Progenitor cell of endocrine pancreas (in vitro differentiated cells): ENCODE results near the gene MS4A10. TPM values are rescaled to one million over a fixed set of nuclear protein-coding genes. Genes with fewer than 3 reads are reported as not detected.

ENCODE experiments used
- DNase-seq: peaks from one replicate; pipeline ENCODE4 v3.0.0; 2021; ENCODE audit warnings: low spot score; ENCODE audit not compliant: unreplicated experiment
- H3K27ac Mint-ChIP-seq: 2 replicates; pipeline ENCODE4 v1.8.0; 2021; ENCODE audit warnings: mild to moderate bottlenecking, moderate library complexity, mixed read lengths
- H3K27me3 Mint-ChIP-seq: 2 replicates; pipeline ENCODE4 v1.8.0; 2021; ENCODE audit warnings: mixed read lengths
- H3K36me3 Mint-ChIP-seq: 2 replicates; pipeline ENCODE4 v1.8.0; 2022; ENCODE audit warnings: mixed read lengths; ENCODE audit not compliant: insufficient read depth
- H3K4me1 Mint-ChIP-seq: 2 replicates; pipeline ENCODE4 v1.8.0; 2021; ENCODE audit warnings: low read depth, mixed read lengths
- H3K4me3 Mint-ChIP-seq: 2 replicates; pipeline ENCODE4 v1.8.0; 2021; ENCODE audit warnings: low read depth, mild to moderate bottlenecking, moderate library complexity, mixed read lengths
- H3K9me3 Mint-ChIP-seq: 2 replicates; pipeline ENCODE4 v1.8.0; 2021; ENCODE audit warnings: low read depth, mixed read lengths
- CTCF ChIP-seq: fragments of 200-600 bp; sonication (generic); IDR thresholded peaks from one replicate; pipeline ENCODE4 v1.5.0; 2021; ENCODE audit warnings: antibody characterized with exemption, mild to moderate bottlenecking; ENCODE audit not compliant: unreplicated experiment
- total RNA-seq: library from RNA; stranded (reverse); gene quantifications from 2 replicates; pipeline ENCODE4 v1.2.1, GENCODE V29; 2021

MS4A10 gene
- total RNA-seq, 1 donor from 2014 or later, result not detected

GRCh38 chr11:60825118-60825517 is 40.0 kb downstream of the MS4A10 start:
- TF ChIP-seq CTCF, result no peak
- Mint-ChIP-seq H3K9me3 (no peaks in the 10 kb centered on the region), H3K27ac (no peak overlapping the region)

GRCh38 chr11:60825790-60826189 is 40.7 kb downstream of the MS4A10 start:
- Mint-ChIP-seq H3K27me3 (peaks cover 19% of the 10 kb centered on the region), H3K27ac (no peak overlapping the region), H3K4me1 (no peaks in the 10 kb centered on the region), H3K9me3 (no peaks in the 10 kb centered on the region), H3K4me3 (no peak overlapping the region), H3K36me3 (no peaks in the 10 kb centered on the region)
- no peak for TF ChIP-seq CTCF
- no peak for DNase-seq

More at GRCh38 chr11:60825118-60825517, 40.0 kb downstream of the MS4A10 start:
- no peaks in the 10 kb centered on the region for H3K4me1 Mint-ChIP-seq
- H3K27me3 Mint-ChIP-seq, result peaks cover 16% of the 10 kb centered on the region
- H3K4me3 Mint-ChIP-seq, result no peak overlapping the region
- DNase-seq, result no peak
- no peaks in the 10 kb centered on the region for H3K36me3 Mint-ChIP-seq

GRCh38 chr11:60830478-60831142 is 45.5 kb downstream of the MS4A10 start:
- no peak for TF ChIP-seq CTCF
- Mint-ChIP-seq H3K36me3 (no peaks in the 10 kb centered on the region), H3K27me3 (peaks cover 45% of the 10 kb centered on the region), H3K9me3 (no peaks in the 10 kb centered on the region), H3K27ac (no peak overlapping the region), H3K4me1 (no peaks in the 10 kb centered on the region), H3K4me3 (no peak overlapping the region)
- DNase-seq, result no peak

- Mint-ChIP-seq H3K27me3 (peaks cover 45% of the 10 kb centered on the region), H3K4me3 (no peak overlapping the region), H3K4me1 (no peaks in the 10 kb centered on the region), H3K9me3 (no peaks in the 10 kb centered on the region), H3K27ac (no peak overlapping the region), H3K36me3 (no peaks in the 10 kb centered on the region)
- peak; percentile 70 for DNase-seq
- TF ChIP-seq CTCF, result peak; percentile 93
Measured at GRCh38 chr11:60831143-60831500, 46.0 kb downstream of the MS4A10 start.

- Mint-ChIP-seq H3K4me1 (no peaks in the 10 kb centered on the region), H3K27ac (no peak overlapping the region), H3K4me3 (no peak overlapping the region), H3K27me3 (peaks cover 45% of the 10 kb centered on the region), H3K36me3 (no peaks in the 10 kb centered on the region), H3K9me3 (no peaks in the 10 kb centered on the region)
- TF ChIP-seq CTCF, result no peak
- DNase-seq, result no peak
Measured at GRCh38 chr11:60831501-60832079, 46.5 kb downstream of the MS4A10 start.
